Thyroid gland (tissue), 4 donors: ENCODE data around the gene WNT9B.

Source experiments
- POLR2A ChIP-seq, 2 donors: fragments of 450-650 bp; IDR thresholded peaks; one replicate each; pipeline ENCODE4 v1.6.1; 2017; ENCODE audit warnings: antibody characterized with exemption in 2 of 2, mild to moderate bottlenecking in 2 of 2, moderate library complexity in 1 of 2
- TF ChIP-seq, protein P1 (sequence below), 6 experiments: fragments of 200-600 bp in 3 of 6; fragments of 450-650 bp in 3 of 6; sonication (generic) in 3 of 6; IDR thresholded peaks; one replicate each; pipeline ENCODE4 v1.5.1; 2016 to 2019; ENCODE audit warnings: antibody characterized with exemption in 6 of 6, mild to moderate bottlenecking in 2 of 6, inconsistent platforms in 1 of 6, moderate library complexity in 1 of 6

DNA sequence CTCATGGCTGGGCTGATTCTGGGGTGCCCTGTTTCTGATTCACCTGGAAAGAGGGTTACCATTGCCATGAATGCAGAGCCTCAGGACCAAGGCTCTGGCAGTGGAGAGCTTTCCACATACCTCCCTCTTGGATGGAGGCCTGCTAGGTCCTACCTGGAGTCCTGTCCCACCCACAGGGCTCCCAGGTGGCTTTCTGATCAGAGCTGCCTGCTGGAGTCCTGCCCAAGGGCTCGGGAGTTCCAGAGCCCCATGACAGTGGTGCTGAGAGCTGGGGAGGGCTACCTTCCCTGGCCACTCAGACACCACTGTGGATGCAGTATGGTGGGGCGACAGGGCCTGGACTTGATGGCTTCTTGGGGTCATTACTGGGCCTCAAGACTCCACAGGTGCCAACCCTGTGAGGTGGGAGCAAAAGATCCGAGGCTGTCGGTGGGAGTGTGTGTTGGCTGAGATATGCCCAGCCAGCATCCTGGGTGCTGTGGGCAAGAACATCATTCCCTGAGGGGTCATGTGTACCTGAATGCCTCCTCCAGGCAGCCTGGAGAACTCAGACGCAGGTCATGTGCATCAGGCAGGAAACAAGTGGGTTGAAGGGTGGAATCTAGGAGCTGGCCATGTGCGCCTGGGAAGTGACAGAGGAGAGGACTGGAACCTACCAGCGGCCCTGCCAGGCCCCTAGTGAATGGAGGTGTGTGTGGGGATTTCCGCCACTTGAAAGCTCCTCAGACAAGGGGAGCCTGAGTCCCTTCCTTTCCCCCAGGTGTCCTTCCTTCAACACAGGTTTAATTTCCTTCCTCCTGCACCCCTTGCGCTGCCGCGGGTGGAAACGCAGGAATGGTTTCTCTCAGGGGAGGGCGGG is 30.6 kb upstream of the WNT9B start:
- TF ChIP-seq, protein P1, sequence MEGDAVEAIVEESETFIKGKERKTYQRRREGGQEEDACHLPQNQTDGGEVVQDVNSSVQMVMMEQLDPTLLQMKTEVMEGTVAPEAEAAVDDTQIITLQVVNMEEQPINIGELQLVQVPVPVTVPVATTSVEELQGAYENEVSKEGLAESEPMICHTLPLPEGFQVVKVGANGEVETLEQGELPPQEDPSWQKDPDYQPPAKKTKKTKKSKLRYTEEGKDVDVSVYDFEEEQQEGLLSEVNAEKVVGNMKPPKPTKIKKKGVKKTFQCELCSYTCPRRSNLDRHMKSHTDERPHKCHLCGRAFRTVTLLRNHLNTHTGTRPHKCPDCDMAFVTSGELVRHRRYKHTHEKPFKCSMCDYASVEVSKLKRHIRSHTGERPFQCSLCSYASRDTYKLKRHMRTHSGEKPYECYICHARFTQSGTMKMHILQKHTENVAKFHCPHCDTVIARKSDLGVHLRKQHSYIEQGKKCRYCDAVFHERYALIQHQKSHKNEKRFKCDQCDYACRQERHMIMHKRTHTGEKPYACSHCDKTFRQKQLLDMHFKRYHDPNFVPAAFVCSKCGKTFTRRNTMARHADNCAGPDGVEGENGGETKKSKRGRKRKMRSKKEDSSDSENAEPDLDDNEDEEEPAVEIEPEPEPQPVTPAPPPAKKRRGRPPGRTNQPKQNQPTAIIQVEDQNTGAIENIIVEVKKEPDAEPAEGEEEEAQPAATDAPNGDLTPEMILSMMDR (IDR thresholded peaks at IDR 0.05) = no peak
- no peak for TF ChIP-seq POLR2A (IDR thresholded peaks at IDR 0.05)
